ENCODE measurements around the gene CDC42.

The CDC42 gene

GRCh38 chr1:22088331-22088730 lies 35.8 kb downstream of the CDC42 start:
- TF ChIP-seq MAX (IDR thresholded peaks at IDR 0.05), result no peak

- TF ChIP-seq RAD21 (IDR thresholded peaks at IDR 0.05; ENCODE audit: low read depth), result no peak
- TF ChIP-seq NFIC (IDR thresholded peaks at IDR 0.05), result no peak
- TF ChIP-seq CEBPB (IDR thresholded peaks at IDR 0.05), result no peak
Measured at GRCh38 chr1:22089134-22089571, 36.6 kb downstream of the CDC42 start.

GRCh38 chr1:22089787-22090186 lies 37.3 kb downstream of the CDC42 start:
- TF ChIP-seq TAF1 (IDR thresholded peaks at IDR 0.05; ENCODE audit: low read depth), result no peak
- no peak for TF ChIP-seq RAD21 (IDR thresholded peaks at IDR 0.05; ENCODE audit: low read depth)
- TF ChIP-seq USF1 (IDR thresholded peaks at IDR 0.05), result no peak
- TF ChIP-seq MAX (IDR thresholded peaks at IDR 0.05), result no peak
- TF ChIP-seq FOXM1 (IDR thresholded peaks at IDR 0.05; ENCODE audit: borderline replicate concordance, low read depth), result no peak
- TF ChIP-seq TCF12 (IDR thresholded peaks at IDR 0.05; ENCODE audit: low read depth), result no peak
- TF ChIP-seq NFIC (IDR thresholded peaks at IDR 0.05), result no peak
- TF ChIP-seq YY1 (IDR thresholded peaks at IDR 0.05; ENCODE audit: low read depth), result no peak

- TF ChIP-seq EGR1 (IDR thresholded peaks at IDR 0.05), result no peak
- no peak for TF ChIP-seq EP300 (IDR thresholded peaks at IDR 0.05; ENCODE audit: borderline replicate concordance)
- no peak for TF ChIP-seq ZBTB7A (IDR thresholded peaks at IDR 0.05; ENCODE audit: low read depth)
- no peak for TF ChIP-seq YY1 (IDR thresholded peaks at IDR 0.05; ENCODE audit: low read depth)
- TF ChIP-seq REST (IDR thresholded peaks at IDR 0.05; ENCODE audit: low read depth), result no peak
- TF ChIP-seq USF1 (IDR thresholded peaks at IDR 0.05), result no peak
- no peak for TF ChIP-seq NFIC (IDR thresholded peaks at IDR 0.05)
- no peak for TF ChIP-seq FOXM1 (IDR thresholded peaks at IDR 0.05; ENCODE audit: borderline replicate concordance, low read depth)
- no peak for TF ChIP-seq TAF1 (IDR thresholded peaks at IDR 0.05; ENCODE audit: low read depth)
- no peak for TF ChIP-seq RAD21 (IDR thresholded peaks at IDR 0.05; ENCODE audit: low read depth)
Measured at GRCh38 chr1:22090867-22091266, 38.4 kb downstream of the CDC42 start.

GRCh38 chr1:22093513-22093912 lies 41.0 kb downstream of the CDC42 start:
- no peak for TF ChIP-seq MAX (IDR thresholded peaks at IDR 0.05)
- TF ChIP-seq EGR1 (IDR thresholded peaks at IDR 0.05), result no peak
- no peak for TF ChIP-seq CEBPB (IDR thresholded peaks at IDR 0.05)
- TF ChIP-seq YY1 (IDR thresholded peaks at IDR 0.05; ENCODE audit: low read depth), result no peak
- no peak for TF ChIP-seq EP300 (IDR thresholded peaks at IDR 0.05; ENCODE audit: borderline replicate concordance)
- no peak for TF ChIP-seq CREB1 (IDR thresholded peaks at IDR 0.05; ENCODE audit: low read depth)
- no peak for TF ChIP-seq TCF12 (IDR thresholded peaks at IDR 0.05; ENCODE audit: low read depth)
- TF ChIP-seq RAD21 (IDR thresholded peaks at IDR 0.05; ENCODE audit: low read depth), result no peak
- no peak for TF ChIP-seq NFIC (IDR thresholded peaks at IDR 0.05)
- no peak for TF ChIP-seq TEAD4 (IDR thresholded peaks at IDR 0.05)
- no peak for TF ChIP-seq USF1 (IDR thresholded peaks at IDR 0.05)
- no peak for TF ChIP-seq TAF1 (IDR thresholded peaks at IDR 0.05; ENCODE audit: low read depth)
- no peak for TF ChIP-seq ZBTB7A (IDR thresholded peaks at IDR 0.05; ENCODE audit: low read depth)
- TF ChIP-seq FOXM1 (IDR thresholded peaks at IDR 0.05; ENCODE audit: borderline replicate concordance, low read depth), result no peak
- TF ChIP-seq REST (IDR thresholded peaks at IDR 0.05; ENCODE audit: low read depth), result no peak

GRCh38 chr1:22096036-22096435 lies 43.5 kb downstream of the CDC42 start:
- TF ChIP-seq TCF12 (IDR thresholded peaks at IDR 0.05; ENCODE audit: low read depth) (no peak), FOXM1 (IDR thresholded peaks at IDR 0.05; ENCODE audit: borderline replicate concordance, low read depth) (no peak), TAF1 (IDR thresholded peaks at IDR 0.05; ENCODE audit: low read depth) (no peak), NFIC (IDR thresholded peaks at IDR 0.05) (no peak), MAX (IDR thresholded peaks at IDR 0.05) (no peak), YY1 (IDR thresholded peaks at IDR 0.05; ENCODE audit: low read depth) (no peak), USF1 (IDR thresholded peaks at IDR 0.05) (no peak), REST (IDR thresholded peaks at IDR 0.05; ENCODE audit: low read depth) (no peak), CREB1 (IDR thresholded peaks at IDR 0.05; ENCODE audit: low read depth) (no peak), CEBPB (IDR thresholded peaks at IDR 0.05) (no peak), TEAD4 (IDR thresholded peaks at IDR 0.05) (no peak), ZBTB7A (IDR thresholded peaks at IDR 0.05; ENCODE audit: low read depth) (no peak), EP300 (IDR thresholded peaks at IDR 0.05; ENCODE audit: borderline replicate concordance) (no peak), EGR1 (IDR thresholded peaks at IDR 0.05) (no peak), RAD21 (IDR thresholded peaks at IDR 0.05; ENCODE audit: low read depth) (no peak)

Measured in Ishikawa (cell line).